ENCODE results near the gene AKR1E2.

DNA sequence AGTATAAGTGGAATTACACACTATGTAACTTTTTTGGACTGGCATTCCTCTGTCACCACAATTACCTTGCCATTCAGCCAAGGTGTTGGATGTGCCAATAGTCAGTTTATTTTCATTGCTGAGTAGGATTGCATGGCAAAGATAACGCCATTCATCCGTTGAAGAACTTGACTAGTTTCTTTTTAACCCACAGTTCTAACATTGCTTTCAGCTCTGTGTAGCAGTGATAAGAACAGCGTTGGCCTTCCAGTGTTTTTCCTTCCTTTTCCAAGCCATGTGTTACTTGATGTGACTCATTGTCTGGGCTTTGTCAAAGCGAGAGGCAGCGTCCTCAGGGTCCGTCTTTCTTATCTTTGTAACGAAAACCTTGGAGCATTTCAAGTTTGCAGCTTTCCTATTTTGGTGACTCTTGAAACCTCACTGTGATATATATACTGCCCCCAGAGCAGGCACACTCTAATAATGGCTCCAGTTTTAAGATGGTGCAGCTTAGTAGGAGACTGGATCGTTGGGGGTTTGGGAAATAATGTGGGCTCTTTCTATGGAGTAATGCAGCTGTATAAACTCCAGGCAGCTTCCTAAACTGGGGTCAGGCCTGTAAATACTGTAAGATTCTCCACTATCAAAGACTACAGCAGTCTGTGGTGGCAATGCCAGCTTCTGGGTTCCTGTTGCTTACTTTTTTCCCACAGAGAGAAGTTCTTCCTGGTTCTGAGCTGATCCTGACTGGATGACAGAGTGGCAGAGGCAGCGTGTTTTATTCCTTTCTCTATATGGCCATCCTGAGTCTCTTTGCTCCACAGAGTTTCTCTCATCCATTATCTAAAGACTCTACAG, 41.7 kb downstream of the AKR1E2 start:
- TF ChIP-seq POLR2A (IDR thresholded peaks at IDR 0.05) (no peak), CTCF (IDR thresholded peaks at IDR 0.05) (no peak), POLR2AphosphoS5 (IDR thresholded peaks at IDR 0.05) (no peak)
